Muscle of arm (tissue), 12 donors: Measurements from ENCODE around the gene ZCCHC7. TPM values are rescaled to one million over a fixed set of nuclear protein-coding genes. Genes with fewer than 3 reads are reported as not detected.
"Not testable (repeated sequence)": the region's sequence is repeated elsewhere in the genome, so short reads cannot be mapped to it uniquely, and the experiment has no call there.

ENCODE experiments used
- DNase-seq: peaks from one replicate; pipeline ENCODE4 v3.0.0-alpha.2; 2013
- polyA plus RNA-seq, 12 donors: library from polyadenylated mRNA; unstranded; fragments of 120-200 nt; gene quantifications; one replicate each; pipeline ENCODE4 v1.2.1, GENCODE V29; 2013; ENCODE audit not compliant: insufficient read length in 12 of 12

ZCCHC7 gene
- polyA plus RNA-seq, 12 donors: 11.3 to 32.9 (median 14.6) TPM; not detected in 1

- DNase-seq: no peak
Measured at GRCh38 chr9:37251452-37251851, 131.1 kb downstream of the ZCCHC7 start.

- DNase-seq: no peak
Measured at GRCh38 chr9:37253377-37253937, 133.1 kb downstream of the ZCCHC7 start.

GRCh38 chr9:37255187-37255586, 134.8 kb downstream of the ZCCHC7 start:
- no peak for DNase-seq

- no peak for DNase-seq
Measured at GRCh38 chr9:37255944-37256862, 135.8 kb downstream of the ZCCHC7 start.

GRCh38 chr9:37259951-37260350, 139.6 kb downstream of the ZCCHC7 start:
- DNase-seq: no peak

- no peak for DNase-seq
Measured at GRCh38 chr9:37262410-37262809, 142.0 kb downstream of the ZCCHC7 start.

- no peak for DNase-seq
Measured at GRCh38 chr9:37264539-37264938, 144.2 kb downstream of the ZCCHC7 start.

- no peak for DNase-seq
Measured at GRCh38 chr9:37266630-37267029, 146.3 kb downstream of the ZCCHC7 start.

- no peak for DNase-seq
Measured at GRCh38 chr9:37269221-37269620, 148.8 kb downstream of the ZCCHC7 start.

GRCh38 chr9:37271679-37272078, 151.3 kb downstream of the ZCCHC7 start:
- DNase-seq: no peak

GRCh38 chr9:37273595-37273994, 153.2 kb downstream of the ZCCHC7 start:
- no peak for DNase-seq

- no peak for DNase-seq
Measured at GRCh38 chr9:37281541-37281940, 161.2 kb downstream of the ZCCHC7 start.

GRCh38 chr9:37283730-37284325, 163.5 kb downstream of the ZCCHC7 start:
- DNase-seq: no peak

GRCh38 chr9:37284636-37285035, 164.3 kb downstream of the ZCCHC7 start:
- no peak for DNase-seq

GRCh38 chr9:37286530-37287175, 166.3 kb downstream of the ZCCHC7 start:
- no peak for DNase-seq

GRCh38 chr9:37287317-37287716, 166.9 kb downstream of the ZCCHC7 start:
- no peak for DNase-seq

GRCh38 chr9:37289631-37290030, 169.3 kb downstream of the ZCCHC7 start:
- no peak for DNase-seq

- DNase-seq: no peak
Measured at GRCh38 chr9:37290366-37290939, 170.1 kb downstream of the ZCCHC7 start.

GRCh38 chr9:37290940-37291485, 170.6 kb downstream of the ZCCHC7 start:
- DNase-seq: no peak

- not testable (repeated sequence) for DNase-seq
Measured at GRCh38 chr9:37291612-37292238, 171.4 kb downstream of the ZCCHC7 start.

- DNase-seq: no peak
Measured at GRCh38 chr9:37292896-37293295, 172.5 kb downstream of the ZCCHC7 start.
